ENCODE results near the gene TRIM33. TPM values are rescaled to one million over a fixed set of nuclear protein-coding genes. Genes with fewer than 3 reads are reported as not detected.

TRIM33 gene
- polyA plus RNA-seq, 1 of the 3 experiments (the other 2 are of a cell fraction) = 6.3 TPM

- 78% methylated on average over 1 of the region's 1 CpG for WGBS (ENCODE audit: low lambda C conversion rate)
- H4K20me1 ChIP-seq (ENCODE audit: insufficient read depth) = peaks cover 25% of the 10 kb centered on the region
- H3K27me3 ChIP-seq (ENCODE audit: insufficient read depth) = no peaks in the 10 kb centered on the region
- POLR2A ChIA-PET = interaction anchor here (1.1 kb wide), 1 partner anchor 14 kb away, joined by 5 read pairs; no protein-coding TSS in a partner anchor
- peaks cover 98% of the 10 kb centered on the region for H3K79me2 ChIP-seq (ENCODE audit: insufficient read depth)
- DNase-seq = no peak
- TF ChIP-seq YY1 (IDR thresholded peaks at IDR 0.05; ENCODE audit: low read depth) (no peak), REST (IDR thresholded peaks at IDR 0.05; ENCODE audit: low read depth, low read length) (no peak), MXI1 (IDR thresholded peaks at IDR 0.05; ENCODE audit: low read depth, low read length) (no peak), CTCF (IDR thresholded peaks at IDR 0.05) (no peak), TEAD4 (IDR thresholded peaks at IDR 0.05; ENCODE audit: borderline replicate concordance, insufficient read depth) (no peak), RFX5 (IDR thresholded peaks at IDR 0.05; ENCODE audit: low read length) (no peak), POLR2AphosphoS5 (IDR thresholded peaks at IDR 0.05; ENCODE audit: low read depth, low read length) (no peak), IRF3 (IDR thresholded peaks at IDR 0.05; ENCODE audit: low read depth, low read length) (no peak), SMC3 (IDR thresholded peaks at IDR 0.05; ENCODE audit: low read depth, low read length) (no peak)
- H3K9me3 ChIP-seq = no peaks in the 10 kb centered on the region; the same call in 1 of the 2 replicates
- H3K36me3 ChIP-seq (replicated peaks in 1 of 2; ENCODE audit: control insufficient read depth in 1 of 2, insufficient read depth in 2 of 2, low read length in 1 of 2) = peaks cover 0 to 14% of the 10 kb centered on the region in 2 experiments
- H3K27ac ChIP-seq (ENCODE audit: low read depth in 2 of 2, low read length in 1 of 2) = peak overlapping the region in 1 of 2 experiments; percentile 12; a peak in 1 of 4 replicates
- no peak overlapping the region for H3K4me2 ChIP-seq
- no peaks in the 10 kb centered on the region for H3K9me2 ChIP-seq
- CTCF ChIA-PET = no interaction called here
- H3K4me1 ChIP-seq (ENCODE audit: control insufficient read depth in 1 of 2, insufficient read depth in 2 of 2, low read depth in 1 of 2, low read length in 1 of 2) = no peaks in the 10 kb centered on the region; a peak in 2 of 4 replicates
- no peak overlapping the region for H3K9ac ChIP-seq
- H3K4me3 ChIP-seq (ENCODE audit: low read depth in 2 of 2, low read length in 1 of 2) = no peak overlapping the region
- H2AFZ ChIP-seq (ENCODE audit: low read depth) = no peak overlapping the region
- no peaks in the 10 kb centered on the region for H3F3A ChIP-seq (replicated peaks; ENCODE audit: insufficient read depth)
These were observed 14.9 kb downstream of the TRIM33 start for GRCh38 chr1:114496089-114496488.

GRCh38 chr1:114495486-114495885 is 15.5 kb downstream of the TRIM33 start:
- no peak overlapping the region for H3K4me3 ChIP-seq (ENCODE audit: low read depth in 2 of 2, low read length in 1 of 2)
- H3F3A ChIP-seq (replicated peaks; ENCODE audit: insufficient read depth) = peaks cover under 1% of the 10 kb centered on the region
- peaks cover 27% of the 10 kb centered on the region for H4K20me1 ChIP-seq (ENCODE audit: insufficient read depth)
- peak overlapping the region in 1 of 2 experiments; percentile 12; a peak in 1 of 4 replicates for H3K27ac ChIP-seq (ENCODE audit: low read depth in 2 of 2, low read length in 1 of 2)
- peaks cover 98% of the 10 kb centered on the region for H3K79me2 ChIP-seq (ENCODE audit: insufficient read depth)
- H3K4me2 ChIP-seq = no peak overlapping the region
- no peaks in the 10 kb centered on the region for H3K9me2 ChIP-seq
- no peaks in the 10 kb centered on the region for H3K27me3 ChIP-seq (ENCODE audit: insufficient read depth)
- 83% methylated on average over 2 of the region's 2 CpGs for WGBS (ENCODE audit: low lambda C conversion rate)
- peaks cover 0 to 15% of the 10 kb centered on the region in 2 experiments for H3K36me3 ChIP-seq (replicated peaks in 1 of 2; ENCODE audit: control insufficient read depth in 1 of 2, insufficient read depth in 2 of 2, low read length in 1 of 2)
- POLR2A ChIA-PET = no interaction called here
- CTCF ChIA-PET = interaction anchor here (0.8 kb wide), 1 partner anchor 11 kb away, joined by 3 read pairs; no protein-coding TSS in a partner anchor
- no peaks in the 10 kb centered on the region; the same call in 1 of the 2 replicates for H3K9me3 ChIP-seq
- no peak overlapping the region for H3K9ac ChIP-seq
- TF ChIP-seq REST (IDR thresholded peaks at IDR 0.05; ENCODE audit: low read depth, low read length) (no peak), CTCF (IDR thresholded peaks at IDR 0.05) (no peak), CHD2 (IDR thresholded peaks at IDR 0.05; ENCODE audit: low read length, partially characterized antibody) (no peak), TAF1 (IDR thresholded peaks at IDR 0.05; ENCODE audit: borderline replicate concordance, low read depth, low read length) (no peak), SMC3 (IDR thresholded peaks at IDR 0.05; ENCODE audit: low read depth, low read length) (no peak)
- no peak overlapping the region for H2AFZ ChIP-seq (ENCODE audit: low read depth)
- DNase-seq = no peak
- no peaks in the 10 kb centered on the region; a peak in 2 of 4 replicates for H3K4me1 ChIP-seq (ENCODE audit: control insufficient read depth in 1 of 2, insufficient read depth in 2 of 2, low read depth in 1 of 2, low read length in 1 of 2)
